DMS153 treated with DMSO at 0.1 percent for 48 hours (cell line): ENCODE measurements around the gene DGKH.
"Not testable (repeated sequence)": the region's sequence is repeated elsewhere in the genome, so short reads cannot be mapped to it uniquely, and the experiment has no call there.

Experiments
- DNase-seq: peaks from one replicate; lab custom pipeline; 2025; ENCODE audit not compliant: unreplicated experiment; lab: John Stamatoyannopoulos, UW

Gene DGKH

DNA sequence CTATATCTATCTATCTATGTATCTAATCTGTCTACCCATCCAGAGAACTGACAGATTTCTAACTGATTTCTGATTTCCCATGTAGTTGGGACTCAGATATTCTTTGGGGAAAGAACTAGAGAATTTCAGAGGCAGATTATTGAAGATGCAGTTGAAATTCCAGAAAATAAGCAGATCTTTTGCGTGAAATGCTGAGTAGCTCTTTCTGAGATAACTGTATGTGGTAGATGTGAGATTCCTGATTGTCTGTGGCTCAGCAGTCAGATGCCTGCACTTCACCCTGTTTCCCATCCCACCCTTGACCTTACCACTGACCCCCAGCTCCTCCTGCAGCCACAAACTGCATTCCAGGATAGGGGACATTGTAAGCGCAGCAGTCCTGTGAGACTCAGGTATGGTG is 61.5 kb downstream of the DGKH start:
- no peak for DNase-seq

DNA sequence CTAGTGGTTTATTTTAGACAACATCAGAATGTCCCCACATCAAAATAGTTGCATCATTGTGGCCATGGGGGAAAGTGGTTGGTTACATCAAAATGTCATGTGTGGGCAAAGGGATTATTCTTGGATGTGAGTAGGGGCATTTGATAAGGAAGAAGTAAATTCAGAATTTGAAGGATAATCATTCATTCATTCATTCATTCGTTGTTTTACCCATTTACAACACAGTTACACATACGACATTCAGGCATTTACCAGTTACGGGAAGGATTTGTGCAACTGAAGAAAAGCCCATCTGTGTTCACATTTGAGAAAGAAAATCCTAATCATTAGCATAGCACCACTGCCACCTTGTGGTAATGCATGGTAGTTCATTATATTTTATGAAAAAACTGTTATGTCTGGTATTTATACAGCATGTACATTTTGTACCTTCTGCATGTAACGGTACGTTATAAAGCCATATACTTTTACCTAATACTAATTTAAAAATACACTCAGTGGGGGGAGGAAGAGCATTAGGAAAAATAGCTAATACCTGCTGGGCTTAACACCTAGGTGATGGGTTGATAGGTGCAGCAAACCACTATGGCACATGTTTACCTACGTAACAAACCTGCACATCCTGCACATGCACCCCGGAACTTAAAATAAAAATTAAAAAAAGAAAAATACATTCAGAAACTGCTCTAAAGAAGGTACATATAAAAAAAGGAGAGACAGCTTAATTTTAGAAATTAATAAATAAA is 62.1 kb downstream of the DGKH start:
- DNase-seq: peak; percentile 38

DNA sequence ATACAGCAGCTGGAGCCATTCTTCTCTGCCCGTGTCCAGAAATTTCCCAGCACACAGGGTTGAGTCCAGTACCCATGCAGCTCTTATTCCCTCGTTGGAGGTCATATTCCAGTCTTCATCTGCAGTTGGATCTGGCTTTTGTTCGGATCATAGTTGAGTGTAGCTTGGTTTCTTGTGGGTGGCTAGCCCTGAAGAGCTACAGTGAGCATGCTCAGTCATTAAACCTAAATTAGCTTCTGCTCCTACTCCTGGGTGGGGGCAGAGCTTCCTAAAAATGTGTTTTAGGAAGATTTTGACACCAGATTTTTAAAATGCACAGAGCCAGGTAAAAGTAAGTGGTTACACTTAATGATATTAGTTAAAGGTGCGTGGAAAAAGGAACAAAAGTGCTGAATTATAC is 64.4 kb downstream of the DGKH start:
- DNase-seq: no peak

DNA sequence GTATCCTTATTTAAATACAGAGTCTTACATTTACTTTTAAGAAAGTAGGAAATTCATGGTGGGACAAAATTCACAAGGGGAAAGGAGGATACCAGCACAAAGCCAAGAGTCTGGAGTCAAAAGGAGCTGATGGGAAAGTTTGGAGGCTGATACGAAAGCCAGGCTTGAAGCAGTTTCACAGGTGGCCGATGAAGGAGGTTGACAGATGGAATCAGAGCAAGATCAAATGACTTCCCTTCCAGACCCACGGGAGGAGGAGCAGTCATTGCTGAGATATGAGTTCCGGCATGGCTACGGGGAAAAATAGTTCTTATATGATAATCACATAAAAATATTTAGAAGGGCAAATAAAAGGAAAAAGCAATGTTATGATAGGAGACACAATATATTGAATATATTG is 65.0 kb downstream of the DGKH start:
- no peak for DNase-seq

DNA sequence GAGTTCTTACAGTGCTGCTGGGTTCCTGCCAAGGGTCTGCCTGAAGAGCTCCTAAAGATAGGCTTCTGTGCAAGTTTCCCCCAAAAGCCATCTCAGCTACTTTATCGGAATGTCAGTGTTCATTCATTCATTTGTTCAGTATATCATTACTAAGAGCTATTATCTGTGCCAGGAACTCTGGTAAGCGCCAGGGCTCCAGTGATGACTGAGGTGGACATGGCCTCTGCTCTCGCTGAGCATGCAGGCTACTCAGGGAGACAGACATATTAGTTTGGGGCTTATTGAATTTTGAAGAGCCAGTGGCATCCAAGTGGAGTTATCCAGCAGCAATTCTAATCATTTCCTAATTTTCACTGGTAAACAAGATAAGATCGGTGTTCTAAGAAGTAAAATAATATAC is 65.8 kb downstream of the DGKH start:
- DNase-seq: no peak

DNA sequence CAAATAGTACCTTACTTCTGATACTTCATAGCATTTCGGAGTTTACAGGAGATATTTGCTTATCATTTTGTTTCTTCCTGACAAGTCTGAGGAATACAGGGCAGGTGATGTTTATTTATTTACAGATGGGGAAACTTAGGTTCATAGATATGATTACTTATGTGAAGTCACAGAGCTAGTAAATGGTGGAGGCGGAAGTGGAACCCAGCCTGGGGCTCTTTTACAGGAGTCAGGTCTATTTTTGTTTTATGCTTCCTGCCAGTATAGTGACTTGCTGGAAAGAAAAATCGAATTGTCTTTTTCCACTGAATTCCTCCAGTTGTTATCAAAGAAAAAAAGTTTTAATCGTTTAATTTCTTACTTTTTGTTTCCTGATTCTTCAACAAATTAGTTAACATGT is 66.5 kb downstream of the DGKH start:
- no peak for DNase-seq

DNA sequence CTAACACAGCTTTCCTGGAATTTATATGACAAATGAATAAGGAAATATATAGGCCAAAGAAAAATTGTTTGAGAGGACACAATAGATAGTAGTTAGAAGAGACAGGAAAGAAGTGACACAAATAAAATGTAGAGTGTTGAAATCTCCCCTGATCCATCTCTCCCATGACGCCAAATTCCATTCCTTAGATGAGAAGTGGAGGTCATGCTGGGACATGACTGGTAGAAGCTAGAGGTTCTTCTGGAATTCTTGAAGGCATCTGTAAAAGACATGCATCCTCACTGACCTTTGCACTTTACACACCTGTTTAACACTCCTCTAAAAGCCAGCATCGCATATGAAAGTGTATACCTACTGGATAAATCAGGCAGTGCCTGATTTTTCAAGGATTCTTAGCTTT is 67.8 kb downstream of the DGKH start:
- DNase-seq: no peak

DNA sequence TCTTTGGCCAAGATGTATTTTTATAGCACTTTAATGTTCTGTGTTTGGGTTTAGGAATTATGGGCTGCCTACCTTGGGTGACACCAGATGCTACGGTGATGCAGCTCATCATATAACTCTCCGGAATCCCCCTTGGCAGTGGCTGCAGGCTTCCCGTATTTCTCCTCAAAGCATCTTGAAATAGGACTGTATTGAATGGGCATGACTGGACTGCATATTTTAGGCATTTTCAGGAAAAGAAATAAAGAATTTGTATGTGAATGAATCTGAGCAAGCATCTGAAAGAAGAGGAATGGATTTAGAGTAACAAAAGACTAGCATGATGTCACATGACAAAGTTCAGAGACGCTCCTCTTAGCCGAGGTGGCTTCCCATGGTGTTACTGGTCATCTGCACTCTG is 70.6 kb downstream of the DGKH start:
- no peak for DNase-seq

DNA sequence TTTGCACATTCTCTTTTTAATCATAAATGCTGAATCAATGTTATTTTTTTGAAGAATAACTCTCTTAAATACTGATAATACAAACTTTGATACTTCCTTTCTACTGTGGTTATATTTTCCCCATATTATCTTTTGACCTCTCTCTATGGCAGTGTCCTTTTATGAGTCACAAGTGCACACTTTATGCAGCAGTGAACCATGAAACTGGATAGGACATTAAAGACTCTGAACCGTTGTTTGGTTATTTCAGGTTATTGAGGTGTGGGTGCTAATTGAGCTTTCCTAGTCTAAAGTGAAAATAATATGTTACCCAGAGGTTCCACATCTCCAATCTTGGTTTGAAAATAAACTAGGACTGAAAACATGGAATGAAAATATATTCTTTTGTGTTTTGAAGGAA is 71.4 kb downstream of the DGKH start:
- DNase-seq: no peak

DNA sequence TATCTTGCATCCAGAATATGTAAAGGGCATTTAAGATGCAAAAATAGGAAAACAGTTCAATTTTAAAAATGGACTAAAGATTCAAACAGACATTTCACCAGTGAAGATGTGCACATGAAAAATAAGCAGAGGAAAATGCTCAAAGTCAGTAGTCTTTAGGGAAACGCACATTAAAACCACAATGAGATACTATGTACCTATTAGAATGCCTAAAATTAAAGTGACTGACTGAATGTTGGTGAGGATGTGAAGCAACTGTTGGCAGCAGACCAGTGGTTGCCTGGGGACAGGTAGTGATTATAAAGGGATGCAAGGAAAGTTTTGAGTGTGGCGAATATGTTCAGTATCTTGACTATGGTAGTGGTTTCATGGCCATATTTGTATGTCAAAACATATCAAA is 75.2 kb downstream of the DGKH start:
- no peak for DNase-seq

DNA sequence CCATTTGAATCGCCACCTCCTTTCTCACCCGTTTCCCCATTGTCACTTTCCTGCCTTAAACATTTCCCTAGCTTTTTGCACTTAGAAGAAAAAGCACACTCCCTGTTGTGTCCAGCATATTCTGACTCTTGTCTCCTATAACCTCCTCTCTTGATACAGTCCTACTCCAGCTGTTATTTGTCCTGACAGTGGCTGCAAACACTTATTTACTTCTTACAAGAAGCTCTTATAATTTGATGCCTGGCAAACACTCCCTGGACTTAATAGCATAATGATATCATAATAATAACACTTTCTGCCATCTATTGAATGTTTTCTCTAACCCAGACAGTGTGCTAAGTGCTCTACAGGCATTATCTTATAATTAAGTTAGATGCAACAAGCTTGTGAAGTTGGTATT is 76.6 kb downstream of the DGKH start:
- DNase-seq: no peak

DNA sequence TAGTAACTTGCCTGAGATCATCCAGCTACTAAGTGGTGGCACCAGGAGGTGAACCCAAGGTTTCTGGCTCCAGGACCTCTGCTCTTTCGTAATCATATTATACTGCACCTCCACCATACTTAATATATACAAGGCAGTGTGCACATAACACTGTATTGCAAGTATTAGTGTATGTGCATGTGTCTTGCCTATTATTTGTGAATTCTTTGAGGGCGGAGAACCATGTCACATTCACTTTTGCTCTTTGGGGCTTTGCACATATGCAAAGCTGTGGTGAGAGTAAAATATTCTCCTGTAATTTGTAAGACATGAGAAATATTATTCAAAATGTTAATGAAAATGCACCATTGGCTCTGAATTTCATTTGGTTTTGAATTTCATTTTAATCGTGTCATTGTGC is 78.6 kb downstream of the DGKH start:
- DNase-seq: no peak

DNA sequence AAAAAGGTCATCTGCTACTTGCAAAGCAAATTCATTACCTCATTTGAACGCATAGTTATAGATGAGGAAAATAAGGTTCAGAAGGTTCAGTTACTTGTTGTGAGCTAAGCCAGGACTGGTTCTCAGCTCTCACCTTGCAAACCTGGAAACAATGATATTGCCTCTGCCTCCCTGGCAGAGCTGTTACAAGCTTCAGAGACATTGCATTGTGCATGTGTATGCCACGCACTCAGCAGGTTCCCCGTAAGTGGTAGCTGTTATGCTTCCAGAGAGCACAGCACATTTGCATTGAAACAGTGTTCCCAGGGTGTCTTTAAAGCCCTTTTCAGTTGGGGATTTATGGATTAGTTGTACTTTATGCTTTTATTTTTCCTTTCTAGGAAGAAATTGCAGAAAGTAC is 80.6 kb downstream of the DGKH start:
- DNase-seq: no peak

DNA sequence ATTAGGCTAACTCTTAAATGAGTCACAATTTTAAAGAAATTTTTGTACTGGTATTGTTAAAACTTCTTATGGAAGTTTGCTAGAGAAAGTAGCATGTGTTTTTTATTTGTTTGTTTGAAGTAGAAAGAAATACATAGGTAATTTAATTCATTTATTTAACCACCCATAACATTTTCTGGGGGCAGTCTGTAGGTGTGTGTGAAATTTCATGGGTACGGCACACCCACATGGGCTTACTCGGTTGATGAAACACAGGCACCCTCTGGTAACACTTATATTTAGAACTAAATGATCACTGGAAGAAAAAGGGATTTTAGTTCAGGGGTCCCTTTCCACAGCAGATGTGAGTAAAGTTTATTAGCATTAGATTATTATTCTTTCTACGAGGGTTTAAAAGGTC is 88.1 kb downstream of the DGKH start:
- DNase-seq: no peak

DNA sequence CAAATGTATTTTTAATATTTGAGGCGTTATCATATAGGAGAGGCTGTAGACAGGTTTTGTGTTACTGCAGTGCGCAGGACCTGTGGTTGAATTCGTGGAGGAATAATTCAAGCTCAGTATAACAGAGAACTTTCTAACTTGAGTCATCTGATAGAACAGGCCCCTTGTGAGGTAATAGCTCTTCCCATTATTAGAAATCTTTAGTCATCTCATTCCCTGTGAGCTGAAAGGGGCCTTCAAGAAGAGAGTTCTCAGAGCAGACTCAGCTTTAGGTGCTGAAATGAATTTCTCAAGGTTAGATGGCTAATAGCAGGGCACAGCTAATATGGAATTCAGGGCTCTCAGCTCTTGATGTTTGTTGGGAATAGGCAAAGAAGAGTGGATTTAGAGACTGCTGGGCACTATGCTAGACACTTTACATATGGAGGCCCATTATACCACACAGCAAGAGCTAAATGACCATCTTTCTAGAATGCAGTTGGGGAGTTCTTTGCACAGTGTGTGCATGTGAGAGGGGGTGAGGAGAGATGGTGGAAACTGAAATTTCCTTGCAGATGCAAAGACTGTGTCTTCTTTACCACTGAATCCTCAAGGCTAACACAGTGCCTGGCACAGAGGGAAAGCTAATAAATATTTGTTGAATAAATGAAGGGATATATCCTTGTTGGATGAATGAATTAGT is 89.5 kb downstream of the DGKH start:
- DNase-seq: no peak

DNA sequence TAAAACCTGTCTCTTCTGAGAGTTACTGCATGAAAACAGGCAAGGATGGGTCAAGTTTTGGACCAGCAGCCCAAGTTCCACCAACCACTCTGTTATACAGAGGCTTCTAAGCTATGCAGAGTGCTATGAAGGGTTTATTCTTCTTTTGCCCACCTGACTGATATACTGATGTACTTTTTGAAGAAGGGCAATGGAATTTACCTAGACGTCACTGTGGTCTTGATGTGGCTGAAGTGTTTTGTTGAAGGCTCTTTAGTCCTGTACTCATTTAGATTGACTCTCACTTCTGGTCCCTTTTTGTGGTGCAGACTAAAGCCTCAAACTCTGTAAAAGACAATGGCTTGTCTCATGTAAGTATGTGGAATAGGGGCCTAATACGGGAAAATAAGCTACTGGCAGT is 92.0 kb downstream of the DGKH start:
- DNase-seq: no peak

DNA sequence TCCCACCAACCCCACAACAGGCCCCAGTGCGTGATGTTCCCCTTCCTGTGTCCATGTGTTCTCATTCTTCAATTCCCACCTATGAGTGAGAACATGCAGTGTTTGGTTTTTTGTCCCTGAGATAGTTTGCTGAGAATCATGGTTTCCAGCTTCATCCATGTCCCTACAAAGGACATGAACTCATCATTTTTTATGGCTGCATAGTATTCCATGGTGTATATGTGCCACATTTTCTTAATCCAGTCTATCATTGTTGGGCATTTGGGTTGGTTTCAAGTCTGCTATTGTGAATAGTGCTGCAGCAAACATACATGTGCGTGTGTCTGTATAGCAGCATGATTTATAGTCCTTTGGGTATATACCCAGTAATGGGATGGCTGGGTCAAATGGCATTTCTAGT is 92.6 kb downstream of the DGKH start:
- not testable (repeated sequence) for DNase-seq

DNA sequence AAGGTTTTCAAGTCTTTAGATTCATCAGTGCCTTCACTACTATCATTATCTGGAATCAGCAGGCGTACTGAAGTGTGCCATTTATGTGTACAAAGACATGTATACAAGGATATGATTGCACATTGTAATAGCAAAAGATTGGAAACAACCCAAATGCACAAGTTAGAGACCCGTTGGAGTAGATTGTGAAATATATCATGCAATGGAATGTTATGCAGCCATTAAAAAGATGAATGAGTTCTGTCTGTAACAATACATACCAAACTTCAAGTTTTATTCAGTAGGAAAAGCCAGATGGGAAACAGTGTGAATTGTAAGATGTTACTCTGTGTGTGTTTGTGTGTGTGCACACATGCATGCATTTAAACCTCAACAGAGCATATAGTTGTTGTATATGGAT is 97.9 kb downstream of the DGKH start:
- no peak for DNase-seq

DNA sequence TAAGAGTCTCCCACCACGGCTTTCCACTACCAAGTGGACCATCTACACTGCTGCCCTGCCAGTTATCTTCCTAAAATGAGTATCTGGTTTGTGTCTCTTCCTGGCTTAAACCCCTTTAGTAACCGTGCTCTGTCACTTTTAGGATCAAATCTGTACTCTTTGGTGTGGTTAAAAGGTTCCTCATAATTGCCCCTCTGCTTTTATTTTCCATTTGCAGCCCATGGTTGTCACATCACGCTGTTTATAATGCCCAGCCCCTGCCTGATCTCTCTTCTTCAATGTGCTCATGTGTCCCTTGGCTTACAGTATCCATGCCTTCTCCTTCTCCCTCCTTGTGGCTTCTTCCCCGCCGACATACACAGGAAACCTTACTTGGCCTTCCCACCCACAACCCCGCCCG is 100.1 kb downstream of the DGKH start:
- no peak for DNase-seq

DNA sequence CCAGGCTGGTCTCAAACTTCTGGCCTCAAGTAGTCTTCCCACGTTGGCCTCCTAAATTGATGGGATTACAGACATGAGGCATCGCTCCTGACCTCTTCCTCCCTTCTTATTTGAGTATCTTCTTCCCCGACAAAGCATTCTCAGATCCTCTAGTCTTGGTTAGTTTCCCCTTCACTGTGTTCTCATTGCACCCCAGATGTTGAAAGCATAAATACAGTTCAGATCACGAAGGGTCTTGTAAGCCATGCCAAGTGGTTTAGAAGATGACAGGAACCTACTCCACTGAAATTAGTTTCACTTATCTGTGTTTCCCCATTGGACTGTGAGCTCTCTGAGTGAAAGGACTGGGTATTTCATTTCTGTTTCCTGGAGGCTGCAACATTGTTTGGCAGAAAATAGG is 100.7 kb downstream of the DGKH start:
- DNase-seq: no peak

DNA sequence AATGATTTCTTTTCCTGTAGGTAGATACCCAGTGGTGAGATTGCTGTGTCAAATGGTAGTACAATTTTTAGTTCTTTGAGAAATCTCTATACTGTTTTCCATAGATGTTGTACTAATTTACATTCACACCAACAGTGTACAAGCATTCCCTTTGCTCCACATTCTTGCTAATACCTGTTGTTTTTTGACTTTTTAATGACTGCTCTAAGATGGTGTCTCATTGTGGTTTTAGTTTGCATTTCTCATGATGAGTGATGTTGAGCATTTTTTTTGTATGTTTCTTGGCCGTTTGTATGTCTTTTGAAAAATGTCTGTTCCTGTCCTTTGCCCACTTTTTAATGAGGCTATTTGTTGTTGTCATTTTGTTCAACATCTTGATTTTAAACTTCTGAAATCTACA is 103.3 kb downstream of the DGKH start:
- no peak for DNase-seq

DNA sequence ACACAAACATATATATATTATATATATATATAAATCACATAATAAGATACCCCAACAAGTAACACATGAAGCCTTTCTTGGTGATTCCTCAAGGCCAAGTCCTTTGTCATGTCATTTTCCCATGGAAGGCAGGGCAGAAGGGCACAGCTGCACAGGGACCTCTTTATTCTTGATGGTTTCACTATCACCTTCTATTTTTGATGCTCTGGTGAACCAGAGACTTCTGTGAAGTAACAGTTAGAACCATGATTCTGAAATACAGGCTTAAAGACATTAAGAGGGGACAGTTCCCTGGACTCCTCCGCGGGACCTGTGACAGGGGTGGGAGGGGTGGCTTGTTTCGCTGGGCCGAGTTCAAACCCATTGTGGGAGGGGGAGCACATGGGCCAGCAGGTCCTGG is 104.0 kb downstream of the DGKH start:
- no peak for DNase-seq
